ENCODE measurements around the gene EEIG1. TPM values are rescaled to one million over a fixed set of nuclear protein-coding genes. Genes with fewer than 3 reads are reported as not detected.

The EEIG1 gene
- total RNA-seq, result 10.8 and 13.6 TPM in 2 replicates

DNA sequence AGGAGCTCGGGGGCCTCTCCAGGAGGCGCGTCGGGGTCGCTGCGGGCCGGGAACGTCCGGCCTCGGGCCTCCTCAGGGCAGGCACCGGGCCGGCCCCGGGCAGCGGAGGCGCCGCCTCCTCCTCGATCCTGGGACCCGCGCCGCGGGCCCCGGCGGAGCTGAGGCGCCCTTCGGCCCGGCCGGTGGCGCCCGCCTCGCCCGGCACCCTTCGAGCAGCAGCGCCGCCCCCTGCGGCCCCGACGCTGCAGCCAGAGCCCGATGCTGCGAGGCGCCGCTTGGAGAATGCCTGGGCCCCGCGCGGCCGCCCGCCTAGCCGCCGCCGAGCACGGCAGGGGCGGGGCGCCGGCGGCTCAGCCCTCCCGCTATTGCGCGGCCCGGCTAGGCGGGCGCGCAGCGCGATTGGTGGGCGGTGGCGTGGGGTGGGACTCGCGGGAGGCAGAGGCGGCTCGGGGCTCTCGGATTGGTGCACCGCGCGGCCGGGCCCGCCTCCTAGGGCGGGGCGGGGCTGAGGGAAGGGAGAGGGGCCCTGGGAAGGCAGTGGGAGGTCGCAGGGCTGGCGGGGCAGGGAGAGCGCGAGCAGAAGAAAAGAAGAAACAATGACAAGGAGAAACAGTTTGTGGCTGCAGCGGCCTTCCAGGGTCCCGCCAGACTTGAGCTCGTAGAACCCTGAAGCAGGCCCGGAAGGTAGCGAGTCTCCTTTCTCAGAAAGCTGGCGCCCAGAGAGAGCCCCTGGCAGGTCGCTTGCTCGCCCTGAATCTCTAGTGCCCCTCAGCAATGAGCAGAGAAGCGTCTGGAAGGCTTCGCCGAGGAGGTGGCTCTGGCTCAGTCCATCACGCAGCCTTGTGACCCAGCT is at the start of gene EEIG1:
EEIG1 (minus strand) TSS at position 284 of the 853 bp plus-strand sequence. CDS start 852 bp downstream, outside the sequence.

GRCh38 chr9:127937388-127938297 is 43.1 kb downstream of the EEIG1 start, which contains the start of gene DPM2:
Gene DPM2, minus strand, starts transcription at chr9:127937854. Its CDS starts 34 bp downstream, at chr9:127937820.

Other genes starting within 250 kb of the EEIG1 start
- gene TOR2A, start 245.7 kb downstream of the EEIG1 start, total RNA-seq, result 5.1 and 6.2 TPM in 2 replicates
- 0.37 TPM in 1 of 2 replicates, not detected in the other for gene SH2D3C, start 202.3 kb downstream of the EEIG1 start, total RNA-seq
- gene CDK9, start 195.0 kb downstream of the EEIG1 start, total RNA-seq, result 42.8 and 43.0 TPM in 2 replicates
- 96.0 and 102 TPM in 2 replicates for gene FPGS, start 178.1 kb downstream of the EEIG1 start, total RNA-seq
- gene ENG, start 126.3 kb downstream of the EEIG1 start, total RNA-seq, result 31.6 and 40.7 TPM in 2 replicates
- 35.4 and 38.9 TPM in 2 replicates for gene AK1, start 103.3 kb downstream of the EEIG1 start, total RNA-seq
- 41.8 and 44.1 TPM in 2 replicates for gene ST6GALNAC6, start 81.4 kb downstream of the EEIG1 start, total RNA-seq
- 69.1 and 74.1 TPM in 2 replicates for gene ST6GALNAC4, start 63.9 kb downstream of the EEIG1 start, total RNA-seq
- gene PIP5KL1, start 50.2 kb downstream of the EEIG1 start, total RNA-seq, result 2.5 and 5.5 TPM in 2 replicates
- gene DPM2, start 43.1 kb downstream of the EEIG1 start, total RNA-seq, result 18.7 and 18.8 TPM in 2 replicates
- gene NAIF1, start 86.3 kb upstream of the EEIG1 start, total RNA-seq, result 7.3 and 8.2 TPM in 2 replicates
- 12.9 and 17.4 TPM in 2 replicates for gene SLC25A25, start 87.2 kb upstream of the EEIG1 start, total RNA-seq
- gene PTGES2, start 146.7 kb upstream of the EEIG1 start, total RNA-seq, result 57.1 and 61.7 TPM in 2 replicates
- not detected in 2 replicates for gene LCN2, start 168.5 kb upstream of the EEIG1 start, total RNA-seq
- gene BBLN, start 179.3 kb upstream of the EEIG1 start, total RNA-seq, result 19.9 and 26.1 TPM in 2 replicates
- 37.1 and 40.1 TPM in 2 replicates for gene CIZ1, start 210.6 kb upstream of the EEIG1 start, total RNA-seq
- 23.1 and 45.6 TPM in 2 replicates for gene DNM1, start 222.4 kb upstream of the EEIG1 start, total RNA-seq

All from subcutaneous preadipocyte (primary cell).